Measurements from ENCODE around the gene TNS2. TPM values are rescaled to one million over a fixed set of nuclear protein-coding genes. Genes with fewer than 3 reads are reported as not detected.
"Not testable (repeated sequence)": the region's sequence is repeated elsewhere in the genome, so short reads cannot be mapped to it uniquely, and the experiment has no call there.

Gene TNS2
- total RNA-seq, 4 donors from 2014 or later = 173 to 226 (median 202) TPM

DNA sequence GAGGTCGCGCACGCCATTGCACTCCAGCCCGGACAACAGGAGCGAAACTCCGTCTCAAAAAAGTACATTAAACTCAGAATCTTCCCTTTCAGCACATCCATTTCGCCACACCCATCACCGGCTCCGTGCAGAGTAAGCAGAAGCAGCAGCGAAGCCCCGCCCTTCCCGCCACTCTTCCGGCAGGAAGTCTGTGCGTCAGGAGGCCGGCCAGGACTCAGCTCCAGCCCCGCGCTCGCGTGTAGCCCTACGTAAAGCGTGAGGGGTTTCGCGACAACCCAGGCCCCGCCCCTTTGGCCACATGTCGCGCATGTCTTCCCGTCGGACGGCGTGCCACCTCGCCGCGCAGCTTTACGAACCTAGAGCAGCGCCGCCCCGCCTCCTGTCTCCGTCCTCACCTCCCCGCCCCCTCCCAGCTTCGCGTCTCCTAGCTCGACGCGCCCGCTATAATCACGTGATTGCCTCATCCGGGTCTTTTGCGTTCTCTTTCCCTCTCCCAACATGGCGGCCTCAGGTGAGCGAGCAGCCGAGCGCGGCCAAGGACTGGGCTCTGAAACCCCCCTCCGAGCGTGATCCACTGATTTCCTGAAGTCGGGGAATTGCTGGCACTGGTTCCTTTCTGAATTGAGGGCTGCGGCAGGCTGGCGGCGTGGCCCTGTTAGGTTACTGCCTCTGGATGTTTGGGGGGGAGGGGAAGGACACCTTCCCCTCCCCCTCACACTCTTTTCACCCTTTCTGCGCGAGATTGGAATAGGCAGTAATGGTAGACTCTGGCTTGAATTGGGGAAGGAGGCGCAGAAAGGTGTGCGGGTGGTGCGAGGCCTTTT is 43.7 kb upstream of the TNS2 start, which contains the start of gene EIF4B:
EIF4B (plus strand) TSS at position 471 of the 824 bp plus-strand sequence; CDS start at position 499, 28 bp downstream.
- Histone ChIP-seq H3K36me3 (peaks cover 0 to 11% (median 3%) of the 10 kb centered on the region in 4 donors), H3K4me1 (peaks cover 50 to 57% (median 55%) of the 10 kb centered on the region in 4 donors), H3K27ac (replicated peaks in 1 of 4) (peak within 1 kb of the TSS; percentile 86 to 95 (median 89)), H3K9me3 (no peaks in the 10 kb centered on the region), H3K4me3 (peak within 1 kb of the TSS; percentile 64 to 99 (median 81)), H3K27me3 (peaks cover 0 to under 1% (median 0%) of the 10 kb centered on the region in 4 donors)
- under 1% methylated on average over 45 of the region's 64 CpGs for WGBS
- intact Hi-C loops (cut with DNase I) = no loop called here
- TF ChIP-seq POLR2AphosphoS5 (IDR thresholded peaks at IDR 0.05) = peak; percentile 94 to 98
- peak in 1 of 3 experiments; percentile 34 for TF ChIP-seq CTCF (IDR thresholded peaks at IDR 0.05)
- TF ChIP-seq EP300 (IDR thresholded peaks at IDR 0.05) = peak; percentile 63
- peak; percentile 52 for TF ChIP-seq POLR2A (IDR thresholded peaks at IDR 0.05; ENCODE audit: low read depth)
- DNase-seq (ENCODE audit: extremely low spot score) = peak; percentile 100

DNA sequence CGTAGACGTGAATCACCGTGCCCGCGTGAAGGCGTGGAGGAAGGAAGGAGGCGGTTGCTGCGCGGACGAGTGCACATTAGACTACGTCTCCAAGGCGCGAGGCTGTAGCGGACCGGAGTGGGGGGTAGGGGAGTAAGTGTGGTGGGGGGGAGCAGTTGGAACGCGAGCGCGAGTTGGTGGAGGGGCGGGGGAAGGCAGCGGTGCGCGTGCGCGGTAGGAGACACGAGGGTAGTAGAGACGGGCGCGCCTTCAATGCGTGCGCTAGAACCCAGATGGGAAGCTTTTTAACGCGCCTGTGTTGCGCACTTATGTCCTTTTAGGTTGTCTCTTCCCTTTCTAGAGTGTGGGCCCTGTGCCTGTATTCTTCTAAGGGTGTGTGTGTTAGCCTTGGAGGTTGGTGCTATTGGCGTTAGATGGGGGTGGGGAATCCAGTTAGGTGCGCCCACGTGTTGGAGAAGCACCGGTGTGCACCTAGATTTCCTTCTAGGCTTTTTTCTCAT is 43.0 kb upstream of the TNS2 start:
- intact Hi-C loops (cut with DNase I) = no loop called here
- Histone ChIP-seq H3K27ac (replicated peaks in 1 of 4) (peak overlapping the region; percentile 86 to 95 (median 89)), H3K27me3 (no peaks in the 10 kb centered on the region), H3K9me3 (no peaks in the 10 kb centered on the region), H3K4me1 (peaks cover 56 to 64% (median 60%) of the 10 kb centered on the region in 4 donors), H3K4me3 (peak overlapping the region; percentile 64 to 99 (median 81)), H3K36me3 (peaks cover 0 to 11% (median 3%) of the 10 kb centered on the region in 4 donors)
- under 1% methylated on average over 17 of the region's 38 CpGs for WGBS
- TF ChIP-seq POLR2AphosphoS5 (IDR thresholded peaks at IDR 0.05) (no peak), CTCF (IDR thresholded peaks at IDR 0.05) (no peak), EP300 (IDR thresholded peaks at IDR 0.05) (no peak), POLR2A (IDR thresholded peaks at IDR 0.05; ENCODE audit: low read depth) (no peak)
- DNase-seq (ENCODE audit: extremely low spot score) = no peak

GRCh38 chr12:53007343-53007742 is 42.5 kb upstream of the TNS2 start:
- intact Hi-C loops (cut with DNase I) = no loop called here
- 30% methylated on average over 4 of the region's 4 CpGs for WGBS
- H3K9me3 ChIP-seq = no peaks in the 10 kb centered on the region
- peak overlapping the region in 3 of 4 donors; percentile 86 to 95 (median 87) for H3K27ac ChIP-seq (replicated peaks in 1 of 4)
- H3K4me3 ChIP-seq = peak overlapping the region; percentile 64 to 99 (median 81)
- peaks cover 0 to 11% (median 3%) of the 10 kb centered on the region in 4 donors for H3K36me3 ChIP-seq
- peaks cover 56 to 69% (median 61%) of the 10 kb centered on the region in 4 donors for H3K4me1 ChIP-seq
- no peak for DNase-seq (ENCODE audit: extremely low spot score)
- no peak for TF ChIP-seq POLR2A (IDR thresholded peaks at IDR 0.05; ENCODE audit: low read depth)
- TF ChIP-seq POLR2AphosphoS5 (IDR thresholded peaks at IDR 0.05) = no peak
- no peak for TF ChIP-seq EP300 (IDR thresholded peaks at IDR 0.05)
- no peak for TF ChIP-seq CTCF (IDR thresholded peaks at IDR 0.05)
- no peaks in the 10 kb centered on the region for H3K27me3 ChIP-seq

DNA sequence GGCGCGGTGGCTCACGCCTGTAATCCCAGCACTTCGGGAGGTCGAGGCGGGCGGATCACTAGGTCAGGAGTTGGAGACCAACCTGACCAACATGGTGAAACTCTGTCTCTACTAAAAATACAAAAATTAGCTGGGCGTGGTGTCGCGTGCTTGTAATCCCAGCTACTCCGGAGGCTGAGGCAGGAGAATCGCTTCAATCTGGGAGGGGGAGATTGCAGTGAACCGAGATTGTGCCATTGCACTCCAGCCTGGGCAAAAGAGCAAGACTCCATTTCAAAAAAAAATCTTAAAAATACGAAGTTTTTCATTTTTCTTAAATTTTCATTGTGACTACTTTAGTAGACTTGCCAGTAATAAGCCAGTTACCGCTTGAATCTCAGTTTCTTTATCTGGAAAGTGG is 41.1 kb upstream of the TNS2 start:
- H3K27me3 ChIP-seq; H3K9me3 ChIP-seq; H3K27ac ChIP-seq (replicated peaks in 1 of 4); intact Hi-C loops (cut with DNase I); H3K4me3 ChIP-seq; DNase-seq (ENCODE audit: extremely low spot score): not testable (repeated sequence)
- Histone ChIP-seq H3K4me1 (peaks cover 59 to 77% (median 67%) of the 10 kb centered on the region in 4 donors), H3K36me3 (peaks cover 0 to 11% (median 3%) of the 10 kb centered on the region in 4 donors)
- 92% methylated on average over 15 of the region's 15 CpGs for WGBS

DNA sequence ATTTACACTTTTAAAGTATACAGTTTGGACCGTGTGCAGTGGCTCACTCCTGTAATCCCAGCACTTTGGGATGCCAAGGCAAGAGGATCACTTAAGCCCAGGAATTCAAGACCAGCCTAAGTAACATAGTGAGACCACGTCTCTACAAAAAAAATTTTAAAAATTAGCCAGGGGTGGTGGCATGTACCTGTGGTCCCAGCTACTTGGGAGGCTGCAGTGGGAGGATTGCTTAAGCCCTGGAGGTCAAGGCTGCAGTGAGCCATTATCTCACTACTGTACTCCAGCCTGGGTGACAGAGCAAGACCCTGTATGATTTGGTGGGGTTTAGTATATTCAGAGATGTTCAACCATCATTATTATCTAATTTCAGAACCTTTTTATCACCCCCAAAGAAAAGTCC is 38.9 kb upstream of the TNS2 start:
- Histone ChIP-seq H3K4me1 (peaks cover 51 to 82% (median 70%) of the 10 kb centered on the region in 4 donors), H3K4me3 (no peak overlapping the region), H3K36me3 (peaks cover 0 to 11% (median 5%) of the 10 kb centered on the region in 4 donors), H3K27ac (replicated peaks in 1 of 4) (no peak overlapping the region), H3K27me3 (no peaks in the 10 kb centered on the region), H3K9me3 (no peaks in the 10 kb centered on the region)
- TF ChIP-seq POLR2AphosphoS5 (IDR thresholded peaks at IDR 0.05) (no peak), POLR2A (IDR thresholded peaks at IDR 0.05; ENCODE audit: low read depth) (no peak), EP300 (IDR thresholded peaks at IDR 0.05) (no peak), CTCF (IDR thresholded peaks at IDR 0.05) (no peak)
- intact Hi-C loops (cut with DNase I) = no loop called here
- no peak for DNase-seq (ENCODE audit: extremely low spot score)
- 83% methylated on average over 2 of the region's 2 CpGs for WGBS

Data from esophagus muscularis mucosa (tissue), 4 donors.